ENCODE results near the gene CASQ2. TPM values are rescaled to one million over a fixed set of nuclear protein-coding genes. Genes with fewer than 3 reads are reported as not detected.

The CASQ2 gene
- polyA plus RNA-seq, 1 donor: 1.8 TPM

DNA sequence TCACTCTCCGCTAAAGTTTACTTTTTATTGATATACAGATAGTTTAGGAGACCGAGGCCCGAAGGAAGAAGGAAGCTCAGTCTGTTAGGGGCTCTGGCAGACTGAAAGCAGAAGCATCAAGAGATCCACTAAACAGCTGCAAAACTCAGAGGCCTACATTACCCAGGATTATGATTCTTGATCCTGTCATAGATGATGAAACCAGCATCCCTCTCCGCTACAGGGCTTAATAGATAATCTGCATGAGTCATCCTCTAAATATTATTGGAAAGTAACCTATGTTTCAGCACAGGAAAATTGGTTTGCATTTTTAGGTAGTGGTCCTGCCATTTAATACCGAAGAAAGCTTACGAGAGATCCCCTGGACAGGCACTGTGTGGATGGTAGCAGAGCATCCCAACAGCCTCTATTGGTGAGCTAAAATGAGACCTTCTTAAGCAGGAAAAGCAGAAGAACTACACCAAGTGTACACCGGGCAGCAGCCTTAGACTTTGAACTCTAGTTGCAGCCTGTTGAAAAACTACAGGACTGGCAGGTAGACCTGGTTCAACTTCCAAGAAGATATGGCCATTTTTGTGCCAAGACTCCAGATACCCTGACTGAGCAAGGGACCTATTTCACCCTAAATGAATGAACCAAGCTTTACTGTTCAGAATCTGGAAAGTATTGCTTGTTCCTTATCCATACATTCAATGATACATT lies 6.8 kb downstream of the CASQ2 start:
- H3K4me1 ChIP-seq (ENCODE audit: control insufficient read depth, insufficient read depth, low read length): no peaks in the 10 kb centered on the region
- H3K36me3 ChIP-seq (ENCODE audit: control insufficient read depth, insufficient read depth, low read length): no peaks in the 10 kb centered on the region
- H3K27me3 ChIP-seq (ENCODE audit: control insufficient read depth, insufficient read depth, low read length): no peaks in the 10 kb centered on the region
- no peak overlapping the region for H3K4me3 ChIP-seq (ENCODE audit: low read length)
- no peak overlapping the region for H3K27ac ChIP-seq (ENCODE audit: low read length)
- peak in 1 of 2 donors; percentile 14 for DNase-seq
- no peaks in the 10 kb centered on the region for H3K9me3 ChIP-seq (ENCODE audit: control insufficient read depth, low read depth, low read length)
- WGBS (ENCODE audit: insufficient coverage, low lambda C conversion rate): no CpG with 5 or more reads among the region's 7 CpGs

DNA sequence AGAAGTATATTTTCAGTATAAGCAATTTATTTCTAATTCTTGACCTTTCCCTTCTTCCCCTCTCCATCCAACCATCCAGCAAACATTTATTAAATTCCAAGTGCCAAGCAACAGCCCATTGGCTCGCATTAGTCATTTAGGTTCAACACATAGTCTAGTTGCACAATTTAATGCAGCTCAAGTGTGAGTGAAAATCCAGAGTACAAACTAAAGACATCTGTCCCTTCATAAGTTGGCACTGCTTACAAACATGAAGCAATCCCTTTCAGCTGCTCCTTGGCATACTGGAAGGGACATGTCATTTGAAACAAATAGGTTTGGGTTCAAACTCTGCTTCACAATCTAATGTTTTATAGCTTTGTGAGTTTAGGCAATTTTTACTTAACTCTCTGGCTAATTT lies 10.7 kb downstream of the CASQ2 start:
- no peaks in the 10 kb centered on the region for H3K27me3 ChIP-seq (ENCODE audit: control insufficient read depth, insufficient read depth, low read length)
- H3K4me1 ChIP-seq (ENCODE audit: control insufficient read depth, insufficient read depth, low read length): no peaks in the 10 kb centered on the region
- H3K9me3 ChIP-seq (ENCODE audit: control insufficient read depth, low read depth, low read length): no peaks in the 10 kb centered on the region
- no peak overlapping the region for H3K4me3 ChIP-seq (ENCODE audit: low read length)
- H3K27ac ChIP-seq (ENCODE audit: low read length): no peak overlapping the region
- H3K36me3 ChIP-seq (ENCODE audit: control insufficient read depth, insufficient read depth, low read length): no peaks in the 10 kb centered on the region
- no CpG with 5 or more reads among the region's 1 CpG for WGBS (ENCODE audit: insufficient coverage, low lambda C conversion rate)
- DNase-seq: no peak

DNA sequence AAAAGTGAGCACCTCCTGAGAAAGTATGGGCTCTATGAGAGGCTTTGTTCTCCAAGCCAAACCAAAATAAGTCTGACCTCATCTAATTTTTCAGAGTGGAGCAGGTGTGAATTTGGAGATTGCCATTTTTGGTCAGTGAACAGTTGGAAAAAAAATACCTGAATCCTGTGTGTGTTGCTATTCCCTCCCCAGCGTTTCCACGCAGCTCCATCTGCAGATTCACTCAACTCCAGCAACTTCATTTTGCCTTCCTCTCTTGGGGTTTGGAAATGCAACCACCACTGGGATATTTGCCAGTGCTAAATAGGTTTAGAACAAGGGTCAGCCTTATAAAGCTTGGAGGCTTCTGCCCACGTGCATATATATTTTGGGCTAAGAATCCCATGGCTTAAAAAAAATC lies 11.2 kb downstream of the CASQ2 start:
- no peaks in the 10 kb centered on the region for H3K4me1 ChIP-seq (ENCODE audit: control insufficient read depth, insufficient read depth, low read length)
- no peak for DNase-seq
- no peaks in the 10 kb centered on the region for H3K36me3 ChIP-seq (ENCODE audit: control insufficient read depth, insufficient read depth, low read length)
- H3K27me3 ChIP-seq (ENCODE audit: control insufficient read depth, insufficient read depth, low read length): no peaks in the 10 kb centered on the region
- H3K4me3 ChIP-seq (ENCODE audit: low read length): no peak overlapping the region
- H3K9me3 ChIP-seq (ENCODE audit: control insufficient read depth, low read depth, low read length): no peaks in the 10 kb centered on the region
- 90% methylated on average over 2 of the region's 3 CpGs for WGBS (ENCODE audit: insufficient coverage, low lambda C conversion rate)
- H3K27ac ChIP-seq (ENCODE audit: low read length): no peak overlapping the region

- Histone ChIP-seq H3K27me3 (ENCODE audit: control insufficient read depth, insufficient read depth, low read length) (no peaks in the 10 kb centered on the region), H3K9me3 (ENCODE audit: control insufficient read depth, low read depth, low read length) (no peaks in the 10 kb centered on the region), H3K4me3 (ENCODE audit: low read length) (no peak overlapping the region), H3K4me1 (ENCODE audit: control insufficient read depth, insufficient read depth, low read length) (no peaks in the 10 kb centered on the region), H3K36me3 (ENCODE audit: control insufficient read depth, insufficient read depth, low read length) (no peaks in the 10 kb centered on the region), H3K27ac (ENCODE audit: low read length) (no peak overlapping the region)
- 67% methylated on average over 1 of the region's 8 CpGs for WGBS (ENCODE audit: insufficient coverage, low lambda C conversion rate)
- DNase-seq: no peak
Measured at GRCh38 chr1:115755456-115756370, 12.8 kb downstream of the CASQ2 start.

DNA sequence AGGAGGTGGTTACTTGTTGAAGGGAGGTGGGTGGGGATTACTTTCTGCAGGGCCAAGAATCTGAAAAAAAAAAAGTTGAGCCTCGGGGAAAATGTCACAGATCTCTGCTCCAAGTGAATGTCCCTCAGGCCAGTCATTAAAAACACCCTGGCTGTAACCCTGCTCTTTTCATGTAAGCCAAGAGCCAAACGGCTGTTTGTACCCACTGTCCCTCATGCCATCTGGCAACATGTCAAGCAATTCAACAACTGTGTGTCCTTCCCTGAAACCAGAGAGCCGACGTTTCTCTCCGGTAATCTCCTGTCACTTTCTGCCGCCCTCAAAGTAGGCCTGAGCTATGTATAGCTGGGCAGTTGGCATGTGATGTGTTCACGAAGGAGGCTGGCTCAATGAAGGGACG lies 14.7 kb downstream of the CASQ2 start:
- Histone ChIP-seq H3K9me3 (ENCODE audit: control insufficient read depth, low read depth, low read length) (no peaks in the 10 kb centered on the region), H3K27ac (ENCODE audit: low read length) (no peak overlapping the region), H3K27me3 (ENCODE audit: control insufficient read depth, insufficient read depth, low read length) (no peaks in the 10 kb centered on the region), H3K36me3 (ENCODE audit: control insufficient read depth, insufficient read depth, low read length) (no peaks in the 10 kb centered on the region), H3K4me3 (ENCODE audit: low read length) (no peak overlapping the region), H3K4me1 (ENCODE audit: control insufficient read depth, insufficient read depth, low read length) (no peaks in the 10 kb centered on the region)
- WGBS (ENCODE audit: insufficient coverage, low lambda C conversion rate): 100% methylated on average over 1 of the region's 8 CpGs
- no peak for DNase-seq

DNA sequence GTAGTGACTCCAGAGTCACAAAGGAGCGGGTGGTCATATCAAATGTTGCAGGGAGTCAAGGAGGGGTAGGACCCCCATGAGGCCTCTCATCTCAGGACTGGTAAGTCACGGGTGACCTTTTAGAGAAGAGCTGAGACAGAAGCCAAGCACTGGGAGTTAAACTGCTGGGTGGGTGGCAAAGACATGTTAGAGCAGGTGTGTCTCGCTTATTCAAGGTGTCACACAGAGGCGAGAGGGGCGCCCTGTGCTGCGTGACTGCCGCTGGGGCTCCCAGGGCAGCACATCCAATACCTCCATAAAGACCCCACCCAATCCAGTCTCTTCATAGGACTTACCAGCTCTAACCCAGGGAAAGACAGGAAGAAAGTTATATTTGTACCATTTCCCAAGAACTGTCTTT lies 15.2 kb downstream of the CASQ2 start:
- H3K27ac ChIP-seq (ENCODE audit: low read length): no peak overlapping the region
- H3K4me1 ChIP-seq (ENCODE audit: control insufficient read depth, insufficient read depth, low read length): no peaks in the 10 kb centered on the region
- WGBS (ENCODE audit: insufficient coverage, low lambda C conversion rate): no CpG with 5 or more reads among the region's 7 CpGs

DNA sequence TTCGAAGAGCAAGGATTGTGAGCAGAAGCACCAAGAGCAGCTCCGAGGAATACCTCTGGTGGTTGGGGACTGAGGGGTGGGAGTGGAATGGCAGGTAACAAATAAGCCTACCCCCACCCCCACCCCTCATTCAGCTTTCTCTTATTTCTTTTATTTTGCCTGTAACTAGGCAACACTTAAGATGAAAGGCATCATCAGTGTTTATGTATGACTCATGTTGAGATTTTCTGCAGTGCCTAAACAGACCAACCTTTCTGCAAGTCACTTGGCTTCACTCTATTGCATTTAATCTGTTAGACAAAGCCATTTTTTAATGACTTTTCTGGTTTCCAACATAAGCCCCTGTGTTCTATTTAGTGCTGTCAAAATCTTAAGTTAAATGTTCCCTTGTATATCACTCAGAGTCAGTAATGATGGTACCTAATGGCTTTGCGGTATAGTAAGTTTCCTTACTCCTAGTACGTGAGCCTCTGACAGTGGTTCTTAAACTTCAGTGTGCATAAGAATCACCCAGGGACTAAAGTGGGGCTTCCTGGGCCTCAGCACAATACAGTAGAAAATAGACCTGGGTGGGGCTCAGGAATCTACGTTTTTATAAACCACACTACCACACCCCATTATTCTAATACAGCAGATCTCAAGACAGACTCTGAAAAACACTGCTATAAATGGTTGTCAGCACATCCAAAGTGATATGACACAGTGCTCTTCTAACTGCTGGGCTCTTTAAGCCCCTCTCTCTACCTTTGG lies 19.9 kb downstream of the CASQ2 start:
- Histone ChIP-seq H3K4me1 (ENCODE audit: control insufficient read depth, insufficient read depth, low read length) (no peaks in the 10 kb centered on the region), H3K27ac (ENCODE audit: low read length) (no peak overlapping the region), H3K36me3 (ENCODE audit: control insufficient read depth, insufficient read depth, low read length) (no peaks in the 10 kb centered on the region), H3K9me3 (ENCODE audit: control insufficient read depth, low read depth, low read length) (no peaks in the 10 kb centered on the region), H3K4me3 (ENCODE audit: low read length) (no peak overlapping the region), H3K27me3 (ENCODE audit: control insufficient read depth, insufficient read depth, low read length) (no peaks in the 10 kb centered on the region)
- no peak for DNase-seq
- WGBS (ENCODE audit: insufficient coverage, low lambda C conversion rate): no CpG with 5 or more reads among the region's 5 CpGs

More for the DNA sequence above, 15.2 kb downstream of the CASQ2 start:
- DNase-seq: no peak
- Histone ChIP-seq H3K9me3 (ENCODE audit: control insufficient read depth, low read depth, low read length) (no peaks in the 10 kb centered on the region), H3K27me3 (ENCODE audit: control insufficient read depth, insufficient read depth, low read length) (no peaks in the 10 kb centered on the region), H3K36me3 (ENCODE audit: control insufficient read depth, insufficient read depth, low read length) (no peaks in the 10 kb centered on the region), H3K4me3 (ENCODE audit: low read length) (no peak overlapping the region)

- Histone ChIP-seq H3K27ac (ENCODE audit: low read length) (no peak overlapping the region), H3K9me3 (ENCODE audit: control insufficient read depth, low read depth, low read length) (no peaks in the 10 kb centered on the region), H3K27me3 (ENCODE audit: control insufficient read depth, insufficient read depth, low read length) (no peaks in the 10 kb centered on the region), H3K4me3 (ENCODE audit: low read length) (no peak overlapping the region), H3K36me3 (ENCODE audit: control insufficient read depth, insufficient read depth, low read length) (no peaks in the 10 kb centered on the region), H3K4me1 (ENCODE audit: control insufficient read depth, insufficient read depth, low read length) (no peaks in the 10 kb centered on the region)
- no peak for DNase-seq
- WGBS (ENCODE audit: insufficient coverage, low lambda C conversion rate): no CpG with 5 or more reads among the region's 5 CpGs
Measured at GRCh38 chr1:115746021-115746690, 22.4 kb downstream of the CASQ2 start.

DNA sequence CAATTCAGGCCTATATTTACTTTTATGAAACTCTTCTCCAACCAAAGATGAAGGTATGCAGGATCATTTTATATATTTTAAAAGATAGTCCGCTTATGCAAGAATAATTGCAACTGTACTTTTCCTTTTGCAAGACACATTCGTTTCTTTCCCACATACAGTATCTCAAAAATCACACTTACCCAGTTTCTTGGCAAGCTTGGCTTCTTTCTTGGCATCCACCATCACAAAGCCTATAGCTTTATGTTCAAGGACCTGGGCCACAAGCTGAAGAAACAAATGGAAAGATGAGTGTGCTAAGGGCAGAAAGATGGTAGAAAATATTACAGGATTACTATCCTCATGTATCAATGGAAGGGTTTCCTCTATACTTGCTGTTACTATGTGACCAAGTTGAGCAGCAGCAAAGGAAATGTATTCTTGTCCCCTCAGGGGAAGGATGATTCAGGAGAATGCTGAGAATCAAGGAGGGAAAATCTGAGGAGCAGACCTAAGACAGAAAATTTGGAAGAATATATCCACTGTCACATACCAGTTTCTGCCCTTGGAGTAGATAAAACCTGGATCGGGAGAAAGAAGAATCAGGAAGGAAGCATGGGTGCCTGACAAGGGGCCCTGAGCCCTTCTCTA lies 23.8 kb downstream of the CASQ2 start:
- Histone ChIP-seq H3K27ac (ENCODE audit: low read length) (no peak overlapping the region), H3K4me1 (ENCODE audit: control insufficient read depth, insufficient read depth, low read length) (no peaks in the 10 kb centered on the region), H3K4me3 (ENCODE audit: low read length) (no peak overlapping the region), H3K9me3 (ENCODE audit: control insufficient read depth, low read depth, low read length) (no peaks in the 10 kb centered on the region), H3K27me3 (ENCODE audit: control insufficient read depth, insufficient read depth, low read length) (no peaks in the 10 kb centered on the region), H3K36me3 (ENCODE audit: control insufficient read depth, insufficient read depth, low read length) (no peaks in the 10 kb centered on the region)
- DNase-seq: no peak
- 88% methylated on average over 2 of the region's 3 CpGs for WGBS (ENCODE audit: insufficient coverage, low lambda C conversion rate)
